ENCODE measurements around the gene BRD3OS.

BRD3OS gene

DNA sequence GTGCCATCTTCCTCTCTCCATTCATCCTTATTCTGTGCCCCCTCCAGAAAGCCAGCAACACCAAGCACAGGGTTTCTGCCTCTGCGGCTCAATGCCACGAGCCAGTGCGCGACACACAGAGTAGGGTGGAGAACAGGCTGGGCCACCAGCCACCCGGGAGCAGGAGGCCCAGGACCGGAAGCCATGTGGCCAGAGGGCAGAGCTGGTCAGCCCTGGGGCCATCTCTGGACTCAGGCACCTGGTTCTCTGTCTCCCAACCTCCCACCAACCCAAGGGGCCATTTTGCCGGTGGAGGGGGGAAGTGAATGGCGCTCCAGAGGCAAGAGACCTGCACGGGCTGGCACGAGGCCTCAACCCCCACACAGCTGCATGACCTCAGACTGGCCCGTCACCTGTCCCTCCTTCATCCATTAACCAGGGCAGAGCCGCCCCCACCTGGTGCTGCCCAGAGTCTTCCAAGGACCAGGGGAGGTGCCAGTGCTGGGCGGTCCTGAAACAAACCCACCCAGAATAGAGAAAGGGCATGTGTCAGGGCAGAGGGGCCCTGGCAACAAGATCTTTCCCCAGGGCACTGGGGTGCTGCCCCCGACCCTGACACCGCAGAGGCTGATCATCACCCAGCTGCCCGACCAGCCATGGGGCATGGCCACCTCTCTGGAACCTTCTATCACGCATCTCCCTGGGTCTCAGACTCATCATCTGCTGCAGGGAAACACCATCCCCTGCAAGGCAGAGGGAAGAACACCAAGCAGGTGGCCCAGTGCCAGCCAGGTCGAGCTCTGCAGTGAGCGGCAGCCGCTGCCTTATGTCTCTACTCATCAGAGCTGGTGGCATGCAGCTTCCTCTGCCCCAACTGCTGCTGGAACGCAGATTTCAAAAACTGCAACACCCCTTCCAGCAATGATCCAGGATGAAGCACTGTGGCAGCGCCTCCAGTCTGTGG is 45.1 kb upstream of the BRD3OS start:
- Histone ChIP-seq H3K9me3 (ENCODE audit: severe bottlenecking) (no peaks in the 10 kb centered on the region), H3K36me3 (ENCODE audit: low read depth) (peaks cover 10% of the 10 kb centered on the region), H3K27ac (ENCODE audit: poor library complexity, severe bottlenecking) (no peak overlapping the region), H3K4me3 (ENCODE audit: severe bottlenecking) (no peak overlapping the region), H3K4me1 (ENCODE audit: insufficient read depth, poor library complexity, severe bottlenecking) (no peaks in the 10 kb centered on the region), H3K27me3 (ENCODE audit: insufficient read depth, poor library complexity, severe bottlenecking) (no peaks in the 10 kb centered on the region)
- ATAC-seq (ENCODE audit: low read depth) (no peak), DNase-seq (ENCODE audit: low spot score) (peak; percentile 45)
- TF ChIP-seq, protein P1, sequence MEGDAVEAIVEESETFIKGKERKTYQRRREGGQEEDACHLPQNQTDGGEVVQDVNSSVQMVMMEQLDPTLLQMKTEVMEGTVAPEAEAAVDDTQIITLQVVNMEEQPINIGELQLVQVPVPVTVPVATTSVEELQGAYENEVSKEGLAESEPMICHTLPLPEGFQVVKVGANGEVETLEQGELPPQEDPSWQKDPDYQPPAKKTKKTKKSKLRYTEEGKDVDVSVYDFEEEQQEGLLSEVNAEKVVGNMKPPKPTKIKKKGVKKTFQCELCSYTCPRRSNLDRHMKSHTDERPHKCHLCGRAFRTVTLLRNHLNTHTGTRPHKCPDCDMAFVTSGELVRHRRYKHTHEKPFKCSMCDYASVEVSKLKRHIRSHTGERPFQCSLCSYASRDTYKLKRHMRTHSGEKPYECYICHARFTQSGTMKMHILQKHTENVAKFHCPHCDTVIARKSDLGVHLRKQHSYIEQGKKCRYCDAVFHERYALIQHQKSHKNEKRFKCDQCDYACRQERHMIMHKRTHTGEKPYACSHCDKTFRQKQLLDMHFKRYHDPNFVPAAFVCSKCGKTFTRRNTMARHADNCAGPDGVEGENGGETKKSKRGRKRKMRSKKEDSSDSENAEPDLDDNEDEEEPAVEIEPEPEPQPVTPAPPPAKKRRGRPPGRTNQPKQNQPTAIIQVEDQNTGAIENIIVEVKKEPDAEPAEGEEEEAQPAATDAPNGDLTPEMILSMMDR (IDR thresholded peaks at IDR 0.05; ENCODE audit: poor library complexity, severe bottlenecking): no peak

DNA sequence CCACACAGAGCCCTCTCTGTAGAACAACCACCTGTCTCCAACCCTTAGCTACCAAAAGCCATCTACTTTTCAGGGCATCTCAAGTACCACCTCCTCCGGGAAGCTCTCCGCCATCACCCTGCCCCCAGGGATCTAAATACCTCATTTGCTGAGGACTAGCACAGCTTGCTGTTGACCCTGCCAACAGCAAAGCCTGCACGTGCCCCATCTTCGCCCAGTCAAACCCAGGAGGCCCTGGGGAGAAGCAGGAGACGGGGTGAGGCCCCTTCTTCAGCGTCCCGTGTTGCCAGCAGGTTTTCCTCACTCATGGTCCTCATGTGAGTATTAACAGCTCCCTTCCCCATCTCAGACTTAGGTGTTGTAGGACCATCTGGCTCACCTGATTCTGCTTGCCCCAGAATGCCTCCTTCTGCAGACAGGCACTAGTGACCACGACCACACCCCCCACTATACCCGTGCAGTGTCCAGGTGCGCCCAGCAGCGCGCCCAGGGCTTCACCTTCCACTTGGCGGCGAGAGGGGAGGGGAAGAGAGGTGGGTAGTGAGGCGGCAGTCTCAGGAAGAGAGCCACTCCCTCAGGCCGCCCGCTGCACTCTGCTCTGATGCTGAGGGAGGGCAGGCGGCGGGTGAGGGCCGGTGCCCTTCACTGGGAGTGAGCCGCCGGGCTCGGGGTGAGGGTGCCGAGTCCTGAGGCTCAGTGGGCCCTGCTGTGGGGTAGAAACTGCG is 44.3 kb upstream of the BRD3OS start:
- ATAC-seq (ENCODE audit: low read depth) (no peak), DNase-seq (ENCODE audit: low spot score) (peak; percentile 47)
- peaks cover 16% of the 10 kb centered on the region for H3K36me3 ChIP-seq (ENCODE audit: low read depth)
- TF ChIP-seq, protein P1 (IDR thresholded peaks at IDR 0.05; ENCODE audit: poor library complexity, severe bottlenecking): no peak
- no peak overlapping the region for H3K27ac ChIP-seq (ENCODE audit: poor library complexity, severe bottlenecking)
- H3K27me3 ChIP-seq (ENCODE audit: insufficient read depth, poor library complexity, severe bottlenecking): no peaks in the 10 kb centered on the region
- no peaks in the 10 kb centered on the region for H3K9me3 ChIP-seq (ENCODE audit: severe bottlenecking)
- no peak overlapping the region for H3K4me3 ChIP-seq (ENCODE audit: severe bottlenecking)
- no peaks in the 10 kb centered on the region for H3K4me1 ChIP-seq (ENCODE audit: insufficient read depth, poor library complexity, severe bottlenecking)

DNA sequence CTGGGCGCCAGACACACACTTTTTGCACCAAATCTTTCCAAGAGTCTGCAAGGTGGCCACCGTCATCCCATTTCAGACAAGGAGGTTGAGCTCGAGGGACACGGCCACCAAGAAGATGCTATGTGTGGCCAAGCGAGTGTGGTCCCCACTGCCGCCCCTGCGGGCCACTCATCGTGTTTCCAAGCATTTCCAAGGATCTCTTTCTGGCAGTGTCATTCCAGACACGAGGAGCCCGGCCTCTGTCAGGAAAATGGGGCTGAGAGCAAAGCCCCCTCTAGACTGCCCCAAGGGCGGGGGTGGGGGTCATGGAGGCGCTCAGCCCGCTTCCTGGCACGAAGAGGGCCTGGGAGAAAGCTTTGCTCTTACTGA is 43.7 kb upstream of the BRD3OS start:
- DNase-seq (ENCODE audit: low spot score) (peak; percentile 54), ATAC-seq (ENCODE audit: low read depth) (no peak)
- TF ChIP-seq, protein P1 (IDR thresholded peaks at IDR 0.05; ENCODE audit: poor library complexity, severe bottlenecking): no peak
- H3K9me3 ChIP-seq (ENCODE audit: severe bottlenecking): no peaks in the 10 kb centered on the region
- no peaks in the 10 kb centered on the region for H3K4me1 ChIP-seq (ENCODE audit: insufficient read depth, poor library complexity, severe bottlenecking)
- H3K27ac ChIP-seq (ENCODE audit: poor library complexity, severe bottlenecking): no peak overlapping the region
- no peaks in the 10 kb centered on the region for H3K27me3 ChIP-seq (ENCODE audit: insufficient read depth, poor library complexity, severe bottlenecking)
- H3K4me3 ChIP-seq (ENCODE audit: severe bottlenecking): no peak overlapping the region
- H3K36me3 ChIP-seq (ENCODE audit: low read depth): peaks cover 19% of the 10 kb centered on the region

DNA sequence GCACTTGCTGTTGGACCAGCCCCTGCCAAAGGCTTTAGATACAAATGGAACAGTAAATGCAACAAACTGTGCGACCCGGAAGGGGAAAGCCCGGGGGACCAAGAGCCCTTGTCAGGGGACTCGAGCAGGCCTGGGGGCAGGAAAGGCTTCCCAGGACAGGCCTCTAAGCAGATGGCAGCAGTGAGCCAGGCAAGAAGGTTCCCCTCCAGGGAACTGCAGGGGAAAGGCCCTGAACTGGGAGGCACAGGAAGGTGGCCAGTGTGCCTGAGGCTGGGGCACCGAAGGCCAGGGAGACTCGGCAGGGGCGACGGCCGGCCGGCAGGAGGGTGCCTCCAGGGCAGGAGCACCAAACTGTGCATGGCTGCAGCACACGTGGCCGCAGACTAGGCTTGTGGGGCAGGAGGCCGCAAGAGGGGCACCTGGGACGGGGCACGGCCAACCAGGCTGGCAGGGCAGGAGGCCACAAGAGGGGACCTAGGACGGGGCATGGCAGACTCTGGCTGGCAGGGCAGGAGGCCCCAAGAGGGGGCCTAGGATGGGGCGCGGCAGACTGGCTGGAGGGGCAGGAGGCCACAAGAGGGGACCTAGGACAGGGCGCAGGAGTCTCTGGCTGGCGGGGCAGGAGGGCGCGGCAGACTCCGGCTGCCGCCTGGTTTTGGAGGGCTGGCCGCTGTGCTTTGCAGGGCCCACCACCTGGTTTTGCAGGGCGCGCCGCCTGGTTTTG is 43.2 kb upstream of the BRD3OS start:
- TF ChIP-seq, protein P1 (IDR thresholded peaks at IDR 0.05; ENCODE audit: poor library complexity, severe bottlenecking): no peak
- DNase-seq (ENCODE audit: low spot score): peak; percentile 45
- Histone ChIP-seq H3K9me3 (ENCODE audit: severe bottlenecking) (no peaks in the 10 kb centered on the region), H3K27ac (ENCODE audit: poor library complexity, severe bottlenecking) (no peak overlapping the region), H3K4me3 (ENCODE audit: severe bottlenecking) (no peak overlapping the region), H3K27me3 (ENCODE audit: insufficient read depth, poor library complexity, severe bottlenecking) (no peaks in the 10 kb centered on the region), H3K4me1 (ENCODE audit: insufficient read depth, poor library complexity, severe bottlenecking) (no peaks in the 10 kb centered on the region), H3K36me3 (ENCODE audit: low read depth) (peaks cover 21% of the 10 kb centered on the region)
- no peak for ATAC-seq (ENCODE audit: low read depth)

Data from RWPE2 (cell line).